CD4-positive, alpha-beta T cell treated with Interferon gamma for 1 hour (primary cell): ENCODE measurements around the gene MAP1LC3B.

Source experiments
- DNase-seq: peaks from one replicate; pipeline ENCODE4 v3.0.0-alpha.2; 2020

Gene MAP1LC3B

GRCh38 chr16:87435372-87436224 lies 43.5 kb downstream of the MAP1LC3B start:
- no peak for DNase-seq

- no peak for DNase-seq
Observed at GRCh38 chr16:87436225-87437172, 44.4 kb downstream of the MAP1LC3B start.

- DNase-seq: no peak
Observed at GRCh38 chr16:87437327-87437726, 45.2 kb downstream of the MAP1LC3B start.

GRCh38 chr16:87437911-87438610 lies 45.9 kb downstream of the MAP1LC3B start:
- DNase-seq: no peak

GRCh38 chr16:87438611-87438985 lies 46.5 kb downstream of the MAP1LC3B start:
- no peak for DNase-seq

GRCh38 chr16:87439926-87440325 lies 47.8 kb downstream of the MAP1LC3B start:
- no peak for DNase-seq

- DNase-seq: no peak
Observed at GRCh38 chr16:87441886-87442580, 49.9 kb downstream of the MAP1LC3B start.

GRCh38 chr16:87442581-87442966 lies 50.4 kb downstream of the MAP1LC3B start:
- no peak for DNase-seq

GRCh38 chr16:87443016-87443415 lies 50.9 kb downstream of the MAP1LC3B start:
- no peak for DNase-seq

GRCh38 chr16:87443964-87444363 lies 51.8 kb downstream of the MAP1LC3B start:
- DNase-seq: no peak

- DNase-seq: no peak
Observed at GRCh38 chr16:87445486-87445885, 53.4 kb downstream of the MAP1LC3B start.

GRCh38 chr16:87446479-87446878 lies 54.3 kb downstream of the MAP1LC3B start:
- no peak for DNase-seq

GRCh38 chr16:87447323-87447722 lies 55.2 kb downstream of the MAP1LC3B start:
- DNase-seq: no peak

GRCh38 chr16:87448866-87449265 lies 56.7 kb downstream of the MAP1LC3B start:
- no peak for DNase-seq

- DNase-seq: no peak
Observed at GRCh38 chr16:87451563-87452210, 59.6 kb downstream of the MAP1LC3B start.

- DNase-seq: no peak
Observed at GRCh38 chr16:87453326-87453725, 61.2 kb downstream of the MAP1LC3B start.
